Mucosa of descending colon (tissue), 3 donors: ENCODE results near the gene EDN3. TPM values are rescaled to one million over a fixed set of nuclear protein-coding genes. Genes with fewer than 3 reads are reported as not detected.

Source experiments
- ATAC-seq: fragments of 200-7000 bp; cut with Tn5 transposase; one replicate; pipeline ENCODE4 v1.9.1; 2020; ENCODE audit warnings: mild to moderate bottlenecking, moderate library complexity
- DNase-seq, 3 donors: peaks; one replicate each; pipeline ENCODE4 v3.0.0-alpha.2; 2020
- H3K36me3 ChIP-seq: fragments of 200-600 bp; one replicate; pipeline ENCODE4 v1.8.0; 2021; ENCODE audit warnings: low read depth, mild to moderate bottlenecking
- H3K4me1 ChIP-seq: fragments of 200-600 bp; one replicate; pipeline ENCODE4 v1.8.0; 2021; ENCODE audit warnings: low read depth, mild to moderate bottlenecking
- H3K4me3 ChIP-seq: fragments of 200-600 bp; one replicate; pipeline ENCODE4 v1.8.0; 2021; ENCODE audit warnings: mild to moderate bottlenecking
- H3K9me3 ChIP-seq: fragments of 200-600 bp; one replicate; pipeline ENCODE4 v1.8.0; 2021; ENCODE audit warnings: mild to moderate bottlenecking
- intact Hi-C, 2 donors: fragments of 100-400 bp; cut with DNase I in 1 of 2; cut with micrococcal nuclease in 1 of 2; formaldehyde crosslinking; loops; one replicate each; pipeline versions ENCODE4 v1.11.0 to v1.11.1; 2022; cut with DNase I, micrococcal nuclease
- total RNA-seq, 3 donors: library from RNA; stranded (reverse); fragmentation: NEBNext Ultra II Directional in 2 of 3; extraction: Animal tissue kit (Norgen Biotek cat#: 25700) in 2 of 3; gene quantifications; one replicate each; pipeline versions ENCODE4 v1.2.1 to v1.2.4, GENCODE V29; 2021 to 2023
- TF ChIP-seq, protein P1 (sequence below): fragments of 200-600 bp; IDR thresholded peaks from one replicate; pipeline ENCODE4 v1.8.0; 2022; ENCODE audit warnings: antibody characterized with exemption, mild to moderate bottlenecking
- donor health status: DM: no; HTN: no; CAD: no; lungs with moderate emphysema.
- donor health status: DM: no; HTN: no; CAD: no.
- donor health status: DM: no; HTN: yes; CAD: no.

Gene EDN3
- total RNA-seq, 3 donors from 2014 or later: 34.3 to 80.4 (median 51.1) TPM

GRCh38 chr20:59273739-59274357 is 26.6 kb upstream of the EDN3 start:
- TF ChIP-seq, protein P1, sequence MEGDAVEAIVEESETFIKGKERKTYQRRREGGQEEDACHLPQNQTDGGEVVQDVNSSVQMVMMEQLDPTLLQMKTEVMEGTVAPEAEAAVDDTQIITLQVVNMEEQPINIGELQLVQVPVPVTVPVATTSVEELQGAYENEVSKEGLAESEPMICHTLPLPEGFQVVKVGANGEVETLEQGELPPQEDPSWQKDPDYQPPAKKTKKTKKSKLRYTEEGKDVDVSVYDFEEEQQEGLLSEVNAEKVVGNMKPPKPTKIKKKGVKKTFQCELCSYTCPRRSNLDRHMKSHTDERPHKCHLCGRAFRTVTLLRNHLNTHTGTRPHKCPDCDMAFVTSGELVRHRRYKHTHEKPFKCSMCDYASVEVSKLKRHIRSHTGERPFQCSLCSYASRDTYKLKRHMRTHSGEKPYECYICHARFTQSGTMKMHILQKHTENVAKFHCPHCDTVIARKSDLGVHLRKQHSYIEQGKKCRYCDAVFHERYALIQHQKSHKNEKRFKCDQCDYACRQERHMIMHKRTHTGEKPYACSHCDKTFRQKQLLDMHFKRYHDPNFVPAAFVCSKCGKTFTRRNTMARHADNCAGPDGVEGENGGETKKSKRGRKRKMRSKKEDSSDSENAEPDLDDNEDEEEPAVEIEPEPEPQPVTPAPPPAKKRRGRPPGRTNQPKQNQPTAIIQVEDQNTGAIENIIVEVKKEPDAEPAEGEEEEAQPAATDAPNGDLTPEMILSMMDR: no peak
- Histone ChIP-seq H3K36me3 (no peaks in the 10 kb centered on the region), H3K4me1 (no peaks in the 10 kb centered on the region), H3K4me3 (no peak overlapping the region), H3K9me3 (no peaks in the 10 kb centered on the region)
- intact Hi-C loops: no loop called here
- DNase-seq: no peak
- ATAC-seq: no peak

GRCh38 chr20:59276938-59277337 is 23.5 kb upstream of the EDN3 start:
- intact Hi-C loops: no loop called here
- ATAC-seq: no peak
- TF ChIP-seq, protein P1: no peak

DNA sequence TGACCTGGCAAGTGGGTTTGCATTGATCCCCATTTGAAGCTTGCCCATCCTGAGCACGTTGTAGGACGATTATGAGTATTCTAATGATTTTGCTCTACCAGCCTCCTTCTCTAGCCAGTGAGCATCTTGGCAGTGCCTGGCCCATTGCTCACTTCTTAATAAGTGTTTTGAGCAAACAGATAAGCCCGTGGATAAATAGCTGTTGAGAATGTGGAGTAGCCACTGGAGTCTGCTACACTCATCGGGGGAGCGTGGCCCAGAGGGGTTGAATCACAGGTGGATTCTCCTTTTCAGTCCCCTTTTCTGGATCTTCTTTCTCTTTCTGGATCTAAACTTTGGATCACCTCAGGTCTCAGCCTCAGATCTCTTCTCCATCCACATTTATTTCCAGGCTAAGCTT is 15.9 kb upstream of the EDN3 start:
- TF ChIP-seq, protein P1: no peak
- Histone ChIP-seq H3K4me3 (no peak overlapping the region), H3K9me3 (no peaks in the 10 kb centered on the region), H3K4me1 (no peaks in the 10 kb centered on the region), H3K36me3 (no peaks in the 10 kb centered on the region)
- intact Hi-C loops: no loop called here
- ATAC-seq (no peak), DNase-seq (no peak)

More at GRCh38 chr20:59276938-59277337, 23.5 kb upstream of the EDN3 start:
- Histone ChIP-seq H3K4me3 (no peak overlapping the region), H3K4me1 (no peaks in the 10 kb centered on the region), H3K9me3 (no peaks in the 10 kb centered on the region), H3K36me3 (no peaks in the 10 kb centered on the region)
- no peak for DNase-seq

DNA sequence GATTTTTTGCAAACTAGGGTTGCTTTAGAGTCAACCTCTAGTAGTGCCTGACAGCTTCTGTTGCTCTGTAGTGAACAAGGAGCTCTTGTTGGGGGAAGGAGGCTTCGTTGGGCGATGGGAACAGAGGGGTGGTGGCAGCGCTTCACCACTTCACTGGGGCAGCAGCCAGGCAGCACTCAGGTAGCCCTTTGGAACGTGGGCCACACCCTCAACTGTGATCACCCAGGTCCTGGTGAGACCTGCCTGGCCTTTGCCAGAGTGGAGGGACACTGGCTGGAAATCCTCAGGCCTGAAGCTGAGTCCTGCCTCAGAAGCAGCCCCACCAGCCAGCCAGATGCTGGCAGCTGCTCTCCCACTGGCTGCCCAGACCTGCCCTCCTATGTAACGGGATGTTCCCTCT is 10.4 kb upstream of the EDN3 start:
- ATAC-seq (peak; percentile 90), DNase-seq (peak; percentile 69 to 77 (median 69))
- no peak overlapping the region for H3K4me3 ChIP-seq
- no peaks in the 10 kb centered on the region for H3K36me3 ChIP-seq
- no peaks in the 10 kb centered on the region for H3K9me3 ChIP-seq
- TF ChIP-seq, protein P1: no peak
- intact Hi-C loops: no loop called here
- H3K4me1 ChIP-seq: peaks cover 6% of the 10 kb centered on the region

- H3K4me3 ChIP-seq: no peak overlapping the region
- no peaks in the 10 kb centered on the region for H3K9me3 ChIP-seq
- intact Hi-C loops: no loop called here
- ATAC-seq (peak; percentile 92), DNase-seq (peak in 2 of 3 donors; percentile 37)
- H3K4me1 ChIP-seq: peaks cover 6% of the 10 kb centered on the region
- H3K36me3 ChIP-seq: no peaks in the 10 kb centered on the region
- TF ChIP-seq, protein P1: no peak
These were observed 8.5 kb upstream of the EDN3 start for GRCh38 chr20:59291740-59292383.
